ENCODE results near the gene TAL1.

TAL1 gene

DNA sequence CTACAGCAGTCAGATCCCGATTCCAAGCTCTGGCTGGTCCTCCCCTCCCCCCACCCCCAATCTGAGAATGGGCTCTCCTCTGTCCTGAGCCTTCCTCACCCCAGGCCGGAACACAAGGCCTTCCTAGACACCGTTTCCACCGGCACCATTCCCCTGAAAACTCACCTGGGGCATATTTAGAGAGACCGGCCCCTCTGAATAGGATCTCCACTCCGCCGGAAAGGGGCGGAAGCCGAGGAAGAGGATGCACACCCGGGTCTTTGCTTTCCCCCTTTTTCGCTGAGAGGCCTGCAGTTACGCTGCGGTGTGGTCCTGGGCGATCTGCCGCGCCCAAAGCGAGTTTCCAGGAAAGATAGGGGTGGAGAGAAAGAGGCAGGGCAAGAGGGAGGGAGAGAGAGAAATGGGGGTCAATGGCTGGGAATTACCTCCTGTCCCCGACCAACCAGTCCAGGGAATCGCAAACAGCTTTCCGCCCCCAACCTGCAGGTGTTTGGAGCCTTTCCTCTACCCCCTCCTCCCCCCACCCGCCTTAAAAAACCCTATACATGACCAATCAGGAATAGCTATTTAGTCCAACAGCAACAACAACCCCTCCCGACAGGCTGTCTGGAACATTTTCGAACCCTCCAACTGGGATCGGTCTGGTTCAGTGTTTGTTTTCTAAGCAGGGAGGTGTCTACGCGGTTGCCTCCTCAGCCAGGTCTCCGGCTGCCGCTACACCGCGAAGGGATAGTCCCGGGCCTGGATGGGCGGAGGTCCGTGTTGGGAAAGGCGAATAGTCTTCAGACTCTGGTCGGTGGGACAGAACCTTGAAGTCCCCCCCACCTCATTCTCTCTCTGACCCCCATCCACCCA is 2.8 kb downstream of the TAL1 start:
- Histone ChIP-seq H3K27ac (ENCODE audit: low read depth, low read length) (no peak overlapping the region), H3K4me1 (ENCODE audit: insufficient read depth, low read length) (peaks cover 38% of the 10 kb centered on the region), H3K27me3 (ENCODE audit: insufficient read depth, low read length) (peaks cover 100% of the 10 kb centered on the region), H3K4me3 (ENCODE audit: low read length) (peak overlapping the region; percentile 12), H3K9ac (ENCODE audit: low read depth, low read length) (no peak overlapping the region), H3K36me3 (ENCODE audit: insufficient read depth, low read length) (no peaks in the 10 kb centered on the region), H3K9me3 (ENCODE audit: insufficient read depth, low read depth, low read length) (no peaks in the 10 kb centered on the region)
- WGBS, result 2% methylated on average over 32 of the region's 35 CpGs

DNA sequence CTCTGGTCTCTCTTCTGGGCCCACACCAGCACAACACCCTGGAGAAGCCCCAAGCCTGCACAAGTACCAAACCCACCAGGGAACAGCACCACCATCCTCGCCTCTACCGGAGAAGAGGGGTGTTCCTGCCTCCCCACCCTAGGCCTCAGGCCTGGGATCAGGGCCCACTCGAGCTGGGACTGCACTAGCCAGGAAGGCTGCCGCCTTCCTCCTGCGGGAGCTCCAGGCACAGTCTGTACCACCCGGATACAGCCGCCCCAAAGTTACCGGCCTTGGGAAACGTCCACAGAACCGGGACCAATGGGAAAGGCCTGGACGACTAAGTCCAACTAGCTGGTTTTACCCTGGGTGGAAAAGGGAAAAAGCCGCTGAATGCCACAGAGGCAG is 3.4 kb downstream of the TAL1 start:
- no peak overlapping the region for H3K9ac ChIP-seq (ENCODE audit: low read depth, low read length)
- H3K9me3 ChIP-seq (ENCODE audit: insufficient read depth, low read depth, low read length), result no peaks in the 10 kb centered on the region
- H3K4me3 ChIP-seq (ENCODE audit: low read length), result peak overlapping the region; percentile 12
- no peaks in the 10 kb centered on the region for H3K36me3 ChIP-seq (ENCODE audit: insufficient read depth, low read length)
- peaks cover 100% of the 10 kb centered on the region for H3K27me3 ChIP-seq (ENCODE audit: insufficient read depth, low read length)
- H3K4me1 ChIP-seq (ENCODE audit: insufficient read depth, low read length), result peaks cover 38% of the 10 kb centered on the region
- no peak overlapping the region for H3K27ac ChIP-seq (ENCODE audit: low read depth, low read length)
- WGBS, result 15% methylated on average over 12 of the region's 12 CpGs

DNA sequence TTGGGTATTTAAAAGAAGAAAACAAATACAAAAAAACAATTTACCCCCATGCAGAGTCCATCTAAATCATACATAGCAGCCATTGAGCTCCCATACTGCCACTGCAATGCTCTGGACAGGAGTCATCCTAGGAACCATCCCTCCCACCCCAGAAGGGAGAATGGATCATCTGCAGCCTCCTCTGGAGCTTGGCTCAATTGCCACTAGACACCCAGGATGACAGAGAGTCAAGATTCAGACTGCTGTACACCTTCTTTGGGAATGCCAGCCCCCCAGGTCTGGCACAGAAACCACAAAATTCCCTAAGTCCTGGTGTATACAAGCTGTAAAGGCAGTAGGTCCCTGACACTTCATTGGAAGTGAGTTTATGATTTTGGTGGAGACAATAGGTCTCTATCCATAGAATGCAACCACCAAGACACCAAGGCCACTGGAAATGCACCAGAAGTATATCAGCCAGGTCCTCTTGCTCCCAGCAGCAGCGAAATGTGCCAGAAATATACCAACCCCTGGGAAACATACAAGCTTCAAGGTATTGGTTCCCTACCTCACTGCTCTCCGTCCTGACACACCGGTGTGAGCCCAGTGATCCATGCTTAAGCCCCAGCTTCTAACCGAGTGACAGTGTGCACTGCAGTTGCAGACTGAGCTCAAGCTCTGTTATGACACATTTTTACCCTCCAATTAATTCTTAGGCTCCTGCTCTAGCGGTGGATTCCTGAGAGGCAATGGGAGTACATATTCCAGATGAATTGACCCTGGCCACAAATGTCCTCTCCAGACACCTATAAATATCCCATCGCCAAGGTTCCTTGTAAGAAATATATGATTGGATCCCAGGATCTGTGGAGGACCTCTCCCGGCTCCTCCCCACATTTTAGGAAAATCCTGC is 4.4 kb downstream of the TAL1 start:
- 37% methylated on average over 6 of the region's 7 CpGs for WGBS
- H3K9me3 ChIP-seq (ENCODE audit: insufficient read depth, low read depth, low read length), result no peaks in the 10 kb centered on the region
- H3K27ac ChIP-seq (ENCODE audit: low read depth, low read length), result no peak overlapping the region
- H3K27me3 ChIP-seq (ENCODE audit: insufficient read depth, low read length), result peaks cover 100% of the 10 kb centered on the region
- peaks cover 33% of the 10 kb centered on the region for H3K4me1 ChIP-seq (ENCODE audit: insufficient read depth, low read length)
- H3K9ac ChIP-seq (ENCODE audit: low read depth, low read length), result no peak overlapping the region
- H3K36me3 ChIP-seq (ENCODE audit: insufficient read depth, low read length), result no peaks in the 10 kb centered on the region
- H3K4me3 ChIP-seq (ENCODE audit: low read length), result no peak overlapping the region

DNA sequence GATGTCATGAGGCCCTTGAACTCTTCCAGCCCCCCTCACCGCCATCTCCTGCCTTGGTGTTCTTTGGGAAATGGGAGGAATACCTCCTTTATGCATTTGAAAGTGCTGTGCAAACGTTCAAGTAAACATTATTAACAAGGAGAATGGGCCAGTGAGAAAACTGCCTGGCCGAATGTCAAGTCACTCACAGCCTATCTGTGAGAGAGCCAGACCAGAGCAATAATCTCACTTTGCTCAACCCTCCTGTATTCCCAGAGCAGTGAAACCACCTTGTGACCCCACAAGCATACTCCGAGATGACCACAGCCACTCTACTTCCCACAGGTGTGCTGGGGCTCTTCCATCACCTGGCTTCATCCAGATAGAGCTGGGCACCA is 5.2 kb downstream of the TAL1 start:
- Histone ChIP-seq H3K27me3 (ENCODE audit: insufficient read depth, low read length) (peaks cover 100% of the 10 kb centered on the region), H3K9me3 (ENCODE audit: insufficient read depth, low read depth, low read length) (no peaks in the 10 kb centered on the region), H3K4me3 (ENCODE audit: low read length) (no peak overlapping the region), H3K4me1 (ENCODE audit: insufficient read depth, low read length) (peaks cover 31% of the 10 kb centered on the region), H3K27ac (ENCODE audit: low read depth, low read length) (no peak overlapping the region), H3K36me3 (ENCODE audit: insufficient read depth, low read length) (no peaks in the 10 kb centered on the region), H3K9ac (ENCODE audit: low read depth, low read length) (no peak overlapping the region)
- 42% methylated on average over 4 of the region's 4 CpGs for WGBS

DNA sequence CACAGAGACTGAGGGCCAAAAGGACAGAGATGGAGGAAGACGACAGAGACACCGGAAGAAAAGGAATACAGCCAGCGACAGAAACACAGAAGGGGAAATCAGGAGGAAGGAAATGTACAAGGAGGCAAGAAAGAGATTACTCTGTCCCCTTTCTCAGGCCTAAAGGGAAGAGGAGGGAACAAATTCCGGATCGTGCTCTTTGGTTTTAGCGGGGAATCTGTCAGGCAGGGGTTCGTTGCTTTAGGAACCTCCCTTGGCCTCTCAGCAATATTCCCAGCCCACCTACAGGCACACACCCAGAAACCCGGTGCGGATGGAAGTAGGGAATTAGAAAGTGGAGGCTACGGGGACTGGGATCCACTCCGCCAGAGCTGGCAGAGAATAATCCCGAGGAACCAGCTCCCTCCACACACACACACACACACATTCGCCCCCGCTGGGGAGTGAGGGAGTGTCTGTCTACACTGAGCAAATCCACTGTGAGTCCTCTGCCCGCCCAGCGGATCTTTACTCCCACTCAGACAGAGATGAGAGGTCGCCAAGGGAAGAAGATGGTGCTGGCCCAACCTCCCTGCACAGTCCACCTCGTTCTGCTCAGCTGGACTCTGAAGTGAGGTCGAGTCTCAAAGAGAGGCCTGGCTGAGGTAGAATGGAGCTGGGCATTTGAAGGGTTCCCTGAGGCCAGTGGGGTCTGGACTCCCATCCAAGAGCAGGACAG is 5.7 kb downstream of the TAL1 start:
- H3K27me3 ChIP-seq (ENCODE audit: insufficient read depth, low read length), result peaks cover 100% of the 10 kb centered on the region
- H3K36me3 ChIP-seq (ENCODE audit: insufficient read depth, low read length), result no peaks in the 10 kb centered on the region
- H3K4me1 ChIP-seq (ENCODE audit: insufficient read depth, low read length), result peaks cover 27% of the 10 kb centered on the region
- H3K9me3 ChIP-seq (ENCODE audit: insufficient read depth, low read depth, low read length), result no peaks in the 10 kb centered on the region
- no peak overlapping the region for H3K4me3 ChIP-seq (ENCODE audit: low read length)
- H3K9ac ChIP-seq (ENCODE audit: low read depth, low read length), result no peak overlapping the region
- H3K27ac ChIP-seq (ENCODE audit: low read depth, low read length), result no peak overlapping the region
- 14% methylated on average over 9 of the region's 19 CpGs for WGBS

DNA sequence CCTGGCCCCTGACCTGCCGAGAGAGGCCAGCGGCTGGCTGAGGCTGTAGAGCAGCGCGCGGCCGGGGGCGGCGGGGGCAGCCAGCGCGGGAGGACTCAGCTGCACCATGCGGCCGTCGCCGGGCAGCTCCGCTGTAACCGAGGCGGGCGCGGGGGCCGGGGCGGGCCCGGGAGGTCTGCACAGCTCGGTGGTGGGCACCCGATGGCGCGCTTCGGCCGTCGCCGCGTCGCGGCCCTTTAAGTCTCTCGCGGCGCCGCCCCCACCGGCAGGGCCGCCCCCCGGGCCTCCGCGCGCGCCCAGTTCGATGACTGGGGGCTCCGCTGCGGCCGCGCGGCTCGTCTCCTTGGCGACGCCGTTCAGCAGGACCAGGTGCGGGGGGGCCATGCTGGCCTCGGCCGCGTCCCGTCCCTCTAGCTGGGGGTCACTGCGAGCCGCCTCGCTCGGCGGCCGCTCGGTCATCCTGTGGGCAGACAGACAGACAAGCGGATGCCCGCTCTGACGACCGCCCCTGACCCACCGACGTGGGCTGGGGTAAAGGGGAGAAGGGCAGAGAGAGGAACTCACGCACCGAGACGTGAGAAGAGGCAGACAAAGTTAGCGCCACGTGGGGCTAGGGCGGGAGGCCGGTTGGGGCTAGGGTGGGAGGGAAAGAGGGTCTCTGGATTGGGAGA is 6.5 kb downstream of the TAL1 start:
- whole genome bisulfite sequencing, result under 1% methylated on average over 79 of the region's 79 CpGs
- peaks cover 100% of the 10 kb centered on the region for H3K27me3 ChIP-seq (ENCODE audit: insufficient read depth, low read length)
- peak overlapping the region; percentile 30 for H3K4me3 ChIP-seq (ENCODE audit: low read length)

DNA sequence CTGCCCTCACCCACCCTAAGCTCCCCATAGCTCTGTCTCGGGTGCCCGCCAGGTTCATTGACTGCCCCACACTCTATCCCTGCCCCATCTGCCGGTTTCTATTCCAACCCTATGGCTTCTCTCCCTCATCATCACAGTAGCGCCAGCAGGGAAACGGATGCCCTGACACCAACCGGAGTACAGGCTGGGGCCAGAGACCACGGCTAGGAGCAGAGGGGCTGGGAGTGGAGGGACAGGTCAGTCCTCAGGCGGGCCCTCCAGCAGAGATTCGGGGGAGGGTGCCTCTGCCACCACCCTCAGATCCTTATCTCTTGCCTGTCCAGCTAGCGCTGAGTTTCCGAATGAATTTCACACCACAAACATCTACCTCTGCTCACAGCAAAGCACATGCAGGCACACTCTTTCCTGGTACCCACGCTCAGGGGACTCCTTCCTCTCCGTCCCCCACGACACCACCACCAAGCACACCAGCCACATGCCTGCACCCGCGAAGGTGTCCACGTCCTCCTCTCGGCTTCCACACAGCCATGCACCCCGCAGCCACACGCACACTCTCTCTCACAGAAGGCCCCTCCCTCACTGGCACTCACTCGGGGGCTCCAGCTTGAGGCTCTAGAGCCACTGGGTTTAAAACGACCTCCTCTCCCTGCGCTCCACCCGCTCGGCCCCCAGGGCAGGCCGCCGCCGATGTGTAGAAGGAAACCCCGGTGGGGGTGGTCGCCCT is 7.2 kb downstream of the TAL1 start:
- H3K4me1 ChIP-seq (ENCODE audit: insufficient read depth, low read length), result peaks cover 19% of the 10 kb centered on the region
- H3K9ac ChIP-seq (ENCODE audit: low read depth, low read length), result no peak overlapping the region
- no peak overlapping the region for H3K27ac ChIP-seq (ENCODE audit: low read depth, low read length)
- WGBS, result 3% methylated on average over 30 of the region's 30 CpGs
- H3K27me3 ChIP-seq (ENCODE audit: insufficient read depth, low read length), result peaks cover 100% of the 10 kb centered on the region
- no peaks in the 10 kb centered on the region for H3K36me3 ChIP-seq (ENCODE audit: insufficient read depth, low read length)
- H3K4me3 ChIP-seq (ENCODE audit: low read length), result peak overlapping the region; percentile 23; the same call in 1 of the 2 replicates
- no peaks in the 10 kb centered on the region for H3K9me3 ChIP-seq (ENCODE audit: insufficient read depth, low read depth, low read length)

More for the DNA sequence above, 6.5 kb downstream of the TAL1 start:
- no peak overlapping the region for H3K27ac ChIP-seq (ENCODE audit: low read depth, low read length)
- no peaks in the 10 kb centered on the region for H3K36me3 ChIP-seq (ENCODE audit: insufficient read depth, low read length)
- H3K9ac ChIP-seq (ENCODE audit: low read depth, low read length), result no peak overlapping the region
- no peaks in the 10 kb centered on the region for H3K9me3 ChIP-seq (ENCODE audit: insufficient read depth, low read depth, low read length)
- H3K4me1 ChIP-seq (ENCODE audit: insufficient read depth, low read length), result peaks cover 27% of the 10 kb centered on the region

DNA sequence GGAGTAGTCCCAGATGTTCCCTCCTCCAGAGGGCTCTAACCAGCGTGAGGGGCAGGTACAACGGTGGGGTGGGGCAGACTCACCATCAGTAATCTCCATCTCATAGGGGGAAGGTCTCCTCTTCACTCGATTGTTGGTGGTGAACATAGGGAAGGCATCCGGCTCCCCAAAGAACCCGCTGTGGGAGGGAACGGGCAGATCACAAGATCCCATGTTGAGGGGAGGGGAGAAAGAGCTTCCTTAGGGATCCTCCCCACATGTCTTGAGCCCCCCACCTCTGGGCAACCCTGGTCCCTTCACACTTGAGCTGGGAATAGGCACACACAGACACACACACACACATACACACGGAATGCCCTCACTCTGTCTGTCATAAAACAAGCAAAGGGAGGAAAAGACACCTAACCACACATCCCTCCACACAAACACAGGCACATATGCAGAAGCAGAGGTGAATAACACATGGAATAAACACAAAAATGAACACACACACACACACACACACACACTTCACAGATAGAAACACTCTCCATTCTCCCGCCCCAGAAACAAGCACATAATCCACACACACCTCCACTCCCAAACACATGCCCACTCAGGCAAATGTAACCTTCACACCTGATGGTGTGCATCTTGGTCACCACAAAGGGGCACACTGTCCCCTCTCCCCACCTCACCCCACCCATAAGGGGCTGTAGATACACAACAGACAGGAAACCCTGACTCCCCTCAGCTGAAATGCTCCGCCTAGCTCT is 7.9 kb downstream of the TAL1 start:
- no peaks in the 10 kb centered on the region for H3K9me3 ChIP-seq (ENCODE audit: insufficient read depth, low read depth, low read length)
- no peaks in the 10 kb centered on the region for H3K36me3 ChIP-seq (ENCODE audit: insufficient read depth, low read length)
- H3K9ac ChIP-seq (ENCODE audit: low read depth, low read length), result no peak overlapping the region
- peaks cover 13% of the 10 kb centered on the region for H3K4me1 ChIP-seq (ENCODE audit: insufficient read depth, low read length)
- no peak overlapping the region for H3K27ac ChIP-seq (ENCODE audit: low read depth, low read length)
- peaks cover 98% of the 10 kb centered on the region for H3K27me3 ChIP-seq (ENCODE audit: insufficient read depth, low read length)
- no peak overlapping the region for H3K4me3 ChIP-seq (ENCODE audit: low read length)
- 18% methylated on average over 7 of the region's 9 CpGs for WGBS

DNA sequence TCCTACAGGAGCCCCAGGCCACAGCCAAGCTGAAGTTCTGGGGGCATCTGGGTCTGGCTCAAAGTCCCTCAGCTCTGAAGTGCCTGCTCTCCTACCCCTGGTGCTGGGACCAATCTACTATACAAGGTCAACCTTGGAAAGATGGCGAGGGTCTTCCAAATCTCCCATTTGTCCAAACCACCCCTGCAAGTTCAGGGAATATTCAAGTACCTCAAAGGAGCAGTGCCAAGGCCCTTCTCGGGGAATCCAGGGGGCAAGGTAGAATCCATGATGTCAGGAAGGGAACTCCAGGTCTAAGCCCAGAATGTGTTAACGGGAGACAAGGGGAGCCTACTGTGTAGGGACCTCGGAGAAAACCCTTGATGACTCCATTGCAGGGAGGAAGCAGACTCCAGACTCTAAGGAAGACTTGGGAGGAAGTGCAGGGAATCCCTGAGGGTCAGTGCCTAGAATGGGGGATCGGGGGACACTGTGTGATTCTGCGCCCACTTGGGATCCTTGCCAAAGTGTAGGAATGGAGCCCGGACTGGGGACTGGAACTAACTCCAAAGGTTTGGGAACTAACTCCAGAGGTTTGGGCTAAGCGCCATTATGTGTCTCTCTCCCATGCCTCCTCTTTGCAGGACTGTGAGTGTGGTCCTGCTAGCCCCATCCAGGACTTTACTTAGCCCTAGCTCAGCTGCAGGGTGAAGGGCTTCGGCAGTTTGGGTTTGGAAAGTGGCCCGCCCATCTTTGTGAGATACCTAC is 8.7 kb downstream of the TAL1 start:
- no peak overlapping the region for H3K4me3 ChIP-seq (ENCODE audit: low read length)
- H3K9ac ChIP-seq (ENCODE audit: low read depth, low read length), result no peak overlapping the region
- peaks cover 98% of the 10 kb centered on the region for H3K27me3 ChIP-seq (ENCODE audit: insufficient read depth, low read length)
- no peaks in the 10 kb centered on the region for H3K9me3 ChIP-seq (ENCODE audit: insufficient read depth, low read depth, low read length)
- no peaks in the 10 kb centered on the region for H3K36me3 ChIP-seq (ENCODE audit: insufficient read depth, low read length)
- H3K27ac ChIP-seq (ENCODE audit: low read depth, low read length), result no peak overlapping the region
- H3K4me1 ChIP-seq (ENCODE audit: insufficient read depth, low read length), result peaks cover 6% of the 10 kb centered on the region; the same call in 1 of the 2 replicates
- 55% methylated on average over 10 of the region's 10 CpGs for WGBS
